Retinal pigment epithelial cell (primary cell): ENCODE data around the gene CEP78.
"Not testable (repeated sequence)": the region's sequence is repeated elsewhere in the genome, so short reads cannot be mapped to it uniquely, and the experiment has no call there.

ENCODE experiments used
- DNase-seq: peaks from one replicate; pipeline ENCODE4 v3.0.0-alpha.2; 2010; ENCODE audit warnings: low read depth
- H3K4me3 ChIP-seq: 2 replicates; pipeline ENCODE4 v1.5.1; 2011; ENCODE audit warnings: mild to moderate bottlenecking, low read length, control low read depth, moderate library complexity
- CTCF ChIP-seq: conservative IDR thresholded peaks from 2 replicates; pipeline ENCODE4 v1.5.1; 2011; ENCODE audit warnings: low read depth, low read length, control low read depth, inconsistent platforms

Gene CEP78

GRCh38 chr9:78269784-78270183 is 33.9 kb downstream of the CEP78 start:
- no peak overlapping the region for H3K4me3 ChIP-seq
- no peak for DNase-seq
- TF ChIP-seq CTCF, result no peak

- no peak for TF ChIP-seq CTCF
- no peak for DNase-seq
- no peak overlapping the region for H3K4me3 ChIP-seq
Observed at GRCh38 chr9:78272307-78272706, 36.4 kb downstream of the CEP78 start.

DNA sequence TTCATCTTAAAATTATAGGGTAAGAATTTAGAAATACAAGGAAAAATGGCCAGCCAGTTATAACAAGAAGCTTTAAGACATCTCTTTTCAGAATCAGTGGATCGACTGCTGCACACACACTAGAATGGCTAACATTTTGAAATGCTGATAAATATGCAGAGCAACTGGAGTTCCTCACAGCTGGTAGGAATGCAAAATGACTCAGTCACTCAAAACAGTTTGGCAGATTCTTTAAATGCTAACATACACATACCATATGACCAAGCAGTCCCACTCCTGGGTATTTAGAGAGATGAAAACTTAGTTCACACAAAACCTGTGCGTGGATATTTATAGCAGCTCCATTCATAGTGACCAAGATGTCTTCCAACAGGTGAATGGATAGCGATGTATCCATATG is 37.9 kb downstream of the CEP78 start:
- no peak overlapping the region for H3K4me3 ChIP-seq
- no peak for DNase-seq
- no peak for TF ChIP-seq CTCF

GRCh38 chr9:78278177-78278777 is 42.4 kb downstream of the CEP78 start:
- H3K4me3 ChIP-seq, result no peak overlapping the region
- no peak for TF ChIP-seq CTCF
- DNase-seq, result no peak

- TF ChIP-seq CTCF, result no peak
- H3K4me3 ChIP-seq, result no peak overlapping the region
- DNase-seq, result no peak
Observed at GRCh38 chr9:78278801-78279200, 42.9 kb downstream of the CEP78 start.

- H3K4me3 ChIP-seq, result no peak overlapping the region
- peak; percentile 75 for DNase-seq
- TF ChIP-seq CTCF, result no peak
Observed at GRCh38 chr9:78280982-78281668, 45.2 kb downstream of the CEP78 start.

DNA sequence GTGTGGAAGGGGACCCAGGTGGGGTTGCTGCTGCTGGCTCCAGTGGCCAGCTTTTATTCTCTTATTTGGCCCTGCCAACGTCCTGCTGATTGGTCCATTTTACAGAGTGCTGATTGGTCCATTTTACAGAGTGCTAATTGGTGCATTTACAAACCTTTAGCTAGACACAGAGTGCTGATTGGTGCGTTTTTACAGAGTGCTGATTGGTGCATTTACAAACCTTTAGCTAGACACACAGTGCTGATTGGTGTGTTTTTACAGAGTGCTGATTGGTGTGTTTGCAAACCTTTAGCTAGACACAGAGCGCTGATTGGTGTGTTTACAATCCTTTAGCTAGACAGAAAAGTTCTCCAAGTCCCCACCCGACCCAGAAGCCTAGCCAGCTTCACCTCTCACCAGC is 48.3 kb downstream of the CEP78 start:
- H3K4me3 ChIP-seq, DNase-seq: not testable (repeated sequence)

DNA sequence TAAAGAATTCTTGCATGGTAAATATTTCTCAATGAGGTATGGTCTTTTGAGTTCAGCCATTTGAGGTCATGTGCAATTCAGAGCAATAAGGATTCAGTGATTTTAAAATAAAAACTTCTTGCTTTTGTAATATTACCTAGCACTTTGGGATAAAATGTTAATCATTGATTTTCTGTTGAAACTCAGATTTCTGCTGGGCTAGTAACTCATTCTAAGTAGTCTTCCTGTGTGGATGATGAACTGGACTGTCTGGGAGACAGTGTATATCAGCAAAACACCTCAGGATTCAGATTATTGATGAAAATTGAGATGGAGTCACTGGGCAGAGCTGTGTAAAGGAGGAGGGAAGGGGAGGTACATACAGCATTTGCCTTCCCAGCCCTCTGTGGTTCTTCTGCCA is 50.2 kb downstream of the CEP78 start:
- DNase-seq, result no peak
- no peak for TF ChIP-seq CTCF
- H3K4me3 ChIP-seq, result no peak overlapping the region
